CD4-positive, alpha-beta memory T cell (primary cell): ENCODE data around the gene FAM222A. TPM values are rescaled to one million over a fixed set of nuclear protein-coding genes. Genes with fewer than 3 reads are reported as not detected.

Source experiments
- CTCF ChIA-PET: fragments of 350-600 bp; sonication (Branson Sonifier 250); formaldehyde crosslinking; loops from one replicate; lab custom pipeline; 2021; ENCODE audit warnings: inconsistent platforms; ENCODE audit not compliant: partially characterized antibody; lab: Charles Lee
- POLR2A ChIA-PET: fragments of 350-600 bp; sonication (Branson Sonifier 250); formaldehyde crosslinking; loops from one replicate; lab custom pipeline; 2021; ENCODE audit not compliant: partially characterized antibody; lab: Charles Lee
- DNase-seq, 5 donors: peaks; one replicate each; pipeline versions ENCODE4 v3.0.0 to v3.0.0-alpha.2; 2020 to 2022; ENCODE audit warnings: mixed read lengths in 1 of 5
- H3K27ac ChIP-seq: one replicate; pipeline ENCODE4 v1.7.0; 2013; ENCODE audit warnings: low read depth, low read length
- H3K27me3 ChIP-seq: 2 replicates; pipeline ENCODE4 v1.7.0; 2013; ENCODE audit warnings: mild to moderate bottlenecking, low read length, moderate library complexity; ENCODE audit not compliant: insufficient read depth
- H3K36me3 ChIP-seq: 2 replicates; pipeline ENCODE4 v1.7.0; 2013; ENCODE audit warnings: mild to moderate bottlenecking, low read length, moderate library complexity; ENCODE audit not compliant: insufficient read depth
- H3K4me1 ChIP-seq: 2 replicates; pipeline ENCODE4 v1.7.0; 2013; ENCODE audit warnings: mild to moderate bottlenecking, low read length, moderate library complexity; ENCODE audit not compliant: insufficient read depth
- H3K4me3 ChIP-seq, 2 donors: one replicate each; pipeline ENCODE4 v1.7.0; 2013; ENCODE audit warnings: low read length in 2 of 2, mild to moderate bottlenecking in 1 of 2
- H3K9me3 ChIP-seq, 2 donors: one replicate each; pipeline ENCODE4 v1.7.0; 2013; ENCODE audit warnings: low read length in 2 of 2, control low read depth in 1 of 2; ENCODE audit not compliant: control insufficient read depth in 1 of 2
- H3K27ac Mint-ChIP-seq, 7 donors: one replicate each; pipeline ENCODE4 v1.8.0; 2020 to 2021; ENCODE audit warnings: mixed read lengths in 7 of 7, mild to moderate bottlenecking in 6 of 7, inconsistent platforms in 3 of 7, moderate library complexity in 3 of 7
- H3K27me3 Mint-ChIP-seq, 2 donors: one replicate each; pipeline ENCODE4 v1.8.0; 2020 to 2021; ENCODE audit warnings: mixed read lengths in 2 of 2
- H3K36me3 Mint-ChIP-seq, 2 donors: one replicate each; pipeline ENCODE4 v1.8.0; 2020 to 2021; ENCODE audit warnings: mixed read lengths in 2 of 2, inconsistent platforms in 1 of 2, mild to moderate bottlenecking in 1 of 2
- H3K4me1 Mint-ChIP-seq, 4 donors: one replicate each; pipeline ENCODE4 v1.8.0; 2020 to 2021; ENCODE audit warnings: mixed read lengths in 4 of 4, mild to moderate bottlenecking in 1 of 4
- H3K4me3 Mint-ChIP-seq, 8 donors: one replicate each; pipeline ENCODE4 v1.8.0; 2020 to 2021; ENCODE audit warnings: mixed read lengths in 8 of 8, mild to moderate bottlenecking in 7 of 8, moderate library complexity in 6 of 8, inconsistent platforms in 3 of 8
- H3K9me3 Mint-ChIP-seq, 8 donors: one replicate each; pipeline ENCODE4 v1.8.0; 2020 to 2021; ENCODE audit warnings: mixed read lengths in 8 of 8, mild to moderate bottlenecking in 5 of 8, inconsistent platforms in 3 of 8, moderate library complexity in 1 of 8
- intact Hi-C: fragments of 100-400 bp; cut with micrococcal nuclease; formaldehyde crosslinking; loops from one replicate; pipeline ENCODE4 v1.15.1; 2023
- polyA plus RNA-seq, 2 donors: library from polyadenylated mRNA; unstranded; fragments of 300-500 nt; fragmentation: Illumina TruSeq; gene quantifications; one replicate each; pipeline ENCODE4 v1.2.3, GENCODE V29; 2021
- total RNA-seq, 2 experiments: library from RNA; stranded (reverse); gene quantifications; one replicate each; pipeline ENCODE4 v1.2.3, GENCODE V29; 2021

FAM222A gene
- total and polyA plus RNA-seq, 4 experiments from 2014 or later, result 0.25 to 0.69 (median 0.55) TPM; not detected in 1

GRCh38 chr12:109764123-109764522, 50.5 kb downstream of the FAM222A start:
- no peak overlapping the region for H3K27ac Mint-ChIP-seq
- Histone ChIP-seq H3K4me1 (no peaks in the 10 kb centered on the region), H3K27ac (no peak overlapping the region), H3K27me3 (no peaks in the 10 kb centered on the region), H3K9me3 (no peaks in the 10 kb centered on the region), H3K4me3 (no peak overlapping the region), H3K36me3 (no peaks in the 10 kb centered on the region)
- H3K4me3 Mint-ChIP-seq, result no peak overlapping the region
- H3K27me3 Mint-ChIP-seq, result no peaks in the 10 kb centered on the region
- no peak for DNase-seq
- peaks cover 0 to 3% (median 0%) of the 10 kb centered on the region in 8 donors for H3K9me3 Mint-ChIP-seq
- no peaks in the 10 kb centered on the region for H3K36me3 Mint-ChIP-seq
- H3K4me1 Mint-ChIP-seq, result peaks cover 0 to 1% (median 0%) of the 10 kb centered on the region in 4 donors
- POLR2A ChIA-PET, result no interaction called here
- CTCF ChIA-PET, result interaction anchor here (2.3 kb wide), 1 partner anchor 11 kb away, joined by 9 read pairs; no protein-coding TSS in a partner anchor
- intact Hi-C loops, result no loop called here

GRCh38 chr12:109764776-109765445, 51.3 kb downstream of the FAM222A start:
- Histone ChIP-seq H3K27ac (no peak overlapping the region), H3K36me3 (no peaks in the 10 kb centered on the region), H3K4me1 (no peaks in the 10 kb centered on the region), H3K27me3 (no peaks in the 10 kb centered on the region), H3K9me3 (no peaks in the 10 kb centered on the region), H3K4me3 (no peak overlapping the region)
- Mint-ChIP-seq H3K4me3 (no peak overlapping the region), H3K9me3 (peaks cover 0 to 3% (median 0%) of the 10 kb centered on the region in 8 donors), H3K36me3 (no peaks in the 10 kb centered on the region), H3K27me3 (no peaks in the 10 kb centered on the region), H3K4me1 (peaks cover 0 to 1% (median 0%) of the 10 kb centered on the region in 4 donors), H3K27ac (peak overlapping the region in 1 of 7 donors; percentile 37)
- DNase-seq, result no peak
- POLR2A ChIA-PET, result no interaction called here
- CTCF ChIA-PET, result interaction anchor here (2.3 kb wide), 1 partner anchor 10 kb away, joined by 9 read pairs; no protein-coding TSS in a partner anchor
- intact Hi-C loops, result no loop called here

- no peak for DNase-seq
- Mint-ChIP-seq H3K27me3 (no peaks in the 10 kb centered on the region), H3K36me3 (no peaks in the 10 kb centered on the region), H3K9me3 (peaks cover 0 to 3% (median 0%) of the 10 kb centered on the region in 8 donors), H3K27ac (peak overlapping the region in 1 of 7 donors; percentile 37), H3K4me1 (peaks cover 0 to 1% (median 0%) of the 10 kb centered on the region in 4 donors), H3K4me3 (no peak overlapping the region)
- Histone ChIP-seq H3K9me3 (no peaks in the 10 kb centered on the region), H3K36me3 (no peaks in the 10 kb centered on the region), H3K27me3 (no peaks in the 10 kb centered on the region), H3K27ac (no peak overlapping the region), H3K4me1 (no peaks in the 10 kb centered on the region), H3K4me3 (no peak overlapping the region)
- intact Hi-C loops, result no loop called here
- ChIA-PET CTCF (interaction anchor here (2.3 kb wide), 1 partner anchor 9 kb away, joined by 9 read pairs; no protein-coding TSS in a partner anchor), POLR2A (no interaction called here)
Measured at GRCh38 chr12:109765446-109765810, 51.8 kb downstream of the FAM222A start.

DNA sequence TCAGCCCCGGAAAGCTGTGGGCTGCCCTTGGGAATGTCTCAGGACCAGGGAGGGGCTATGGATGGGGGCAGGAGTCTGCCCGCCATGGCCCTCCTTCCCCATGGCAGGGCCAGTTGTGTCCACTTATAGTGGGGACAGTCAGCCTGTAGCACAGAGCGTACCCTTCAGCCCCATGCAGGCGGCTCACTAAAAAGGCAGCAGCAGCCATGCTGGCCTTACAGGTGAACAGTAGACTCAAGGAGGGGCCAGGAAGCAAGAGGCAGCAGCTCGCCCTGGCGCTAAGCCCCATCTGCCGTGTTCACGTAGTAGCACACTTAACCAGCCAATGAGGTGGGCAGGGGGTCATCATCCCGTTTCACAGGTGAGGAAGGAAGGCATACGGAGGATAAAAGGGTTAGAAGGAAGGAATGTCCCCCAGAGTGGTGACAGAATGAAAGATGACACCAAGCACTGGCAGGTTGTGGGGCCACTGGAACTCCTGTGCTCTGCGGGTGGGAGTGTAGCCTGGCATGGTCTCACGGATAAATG, 52.7 kb downstream of the FAM222A start:
- no peak for DNase-seq
- no peak overlapping the region for H3K27ac ChIP-seq
- Mint-ChIP-seq H3K36me3 (no peaks in the 10 kb centered on the region), H3K27ac (no peak overlapping the region), H3K27me3 (no peaks in the 10 kb centered on the region), H3K9me3 (peaks cover 0 to 3% (median 0%) of the 10 kb centered on the region in 8 donors), H3K4me1 (no peaks in the 10 kb centered on the region), H3K4me3 (no peak overlapping the region)
- H3K4me3 ChIP-seq, result no peak overlapping the region
- H3K27me3 ChIP-seq, result no peaks in the 10 kb centered on the region
- intact Hi-C loops, result no loop called here
- H3K36me3 ChIP-seq, result no peaks in the 10 kb centered on the region
- no peaks in the 10 kb centered on the region for H3K9me3 ChIP-seq
- POLR2A ChIA-PET, result no interaction called here
- CTCF ChIA-PET, result interaction anchor here (2.3 kb wide), 1 partner anchor 8 kb away, joined by 9 read pairs; no protein-coding TSS in a partner anchor
- H3K4me1 ChIP-seq, result no peaks in the 10 kb centered on the region

DNA sequence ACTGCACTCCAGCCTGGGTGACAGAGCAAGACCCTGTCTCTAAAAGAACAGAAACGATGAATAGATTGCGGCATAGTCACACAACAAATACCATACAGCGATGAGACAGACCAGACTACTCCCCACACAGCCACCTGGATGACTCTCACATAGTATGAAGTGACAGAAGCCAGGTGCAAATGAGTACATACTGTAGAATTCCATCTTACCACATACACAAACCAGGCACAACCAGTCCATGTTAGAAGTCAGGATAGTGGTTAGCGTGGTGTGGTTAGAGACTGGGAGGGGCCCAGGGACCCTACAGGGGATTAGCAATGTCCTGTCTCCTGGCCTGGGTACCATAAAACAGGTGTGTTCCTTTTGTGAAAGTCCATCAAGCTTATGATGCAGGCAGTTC, 53.8 kb downstream of the FAM222A start:
- POLR2A ChIA-PET, result no interaction called here
- Histone ChIP-seq H3K9me3 (no peaks in the 10 kb centered on the region), H3K27ac (no peak overlapping the region), H3K27me3 (no peaks in the 10 kb centered on the region), H3K4me1 (no peaks in the 10 kb centered on the region), H3K4me3 (no peak overlapping the region), H3K36me3 (no peaks in the 10 kb centered on the region)
- CTCF ChIA-PET, result no interaction called here
- no peak overlapping the region for H3K27ac Mint-ChIP-seq
- H3K36me3 Mint-ChIP-seq, result no peaks in the 10 kb centered on the region
- peaks cover 0 to 3% (median 0%) of the 10 kb centered on the region in 8 donors for H3K9me3 Mint-ChIP-seq
- no peaks in the 10 kb centered on the region for H3K4me1 Mint-ChIP-seq
- no peak for DNase-seq
- no peak overlapping the region for H3K4me3 Mint-ChIP-seq
- H3K27me3 Mint-ChIP-seq, result peaks cover 0 to 1% of the 10 kb centered on the region in 2 donors
- intact Hi-C loops, result no loop called here

DNA sequence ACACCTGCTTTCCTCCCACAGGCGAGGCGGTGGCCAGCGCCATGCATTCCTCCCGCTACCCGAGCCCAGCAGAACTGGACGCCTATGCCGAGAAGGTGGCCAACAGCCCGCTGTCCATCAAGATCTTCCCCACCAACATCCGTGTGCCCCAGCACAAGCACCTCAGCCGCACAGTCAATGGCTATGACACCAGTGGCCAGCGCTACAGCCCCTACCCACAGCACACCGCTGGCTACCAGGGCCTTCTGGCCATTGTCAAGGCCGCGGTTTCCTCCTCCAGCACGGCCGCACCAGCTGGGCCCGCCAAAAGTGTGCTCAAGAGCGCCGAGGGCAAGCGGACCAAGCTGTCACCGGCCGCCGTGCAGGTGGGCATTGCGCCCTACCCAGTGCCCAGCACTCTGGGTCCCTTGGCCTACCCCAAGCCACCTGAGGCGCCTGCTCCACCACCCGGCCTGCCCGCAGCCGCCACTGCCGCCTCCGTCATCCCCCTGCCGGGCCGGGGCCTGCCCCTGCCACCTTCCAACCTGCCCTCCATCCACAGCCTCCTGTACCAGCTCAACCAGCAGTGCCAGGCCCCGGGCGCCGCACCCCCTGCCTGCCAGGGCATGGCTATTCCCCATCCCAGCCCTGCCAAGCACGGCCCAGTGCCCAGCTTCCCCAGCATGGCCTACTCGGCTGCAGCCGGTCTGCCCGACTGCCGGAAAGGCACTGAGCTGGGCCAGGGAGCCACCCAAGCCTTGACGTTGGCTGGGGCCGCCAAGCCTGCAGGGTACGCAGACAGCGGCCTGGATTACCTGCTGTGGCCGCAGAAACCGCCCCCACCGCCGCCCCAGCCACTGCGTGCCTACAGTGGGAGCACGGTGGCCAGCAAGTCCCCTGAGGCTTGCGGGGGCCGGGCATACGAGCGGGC, 54.6 kb downstream of the FAM222A start:
- H3K36me3 ChIP-seq, result no peaks in the 10 kb centered on the region
- H3K27me3 ChIP-seq, result no peaks in the 10 kb centered on the region
- no peak overlapping the region for H3K27ac ChIP-seq
- CTCF ChIA-PET, result no interaction called here
- no peak overlapping the region for H3K27ac Mint-ChIP-seq
- no peak overlapping the region for H3K4me3 Mint-ChIP-seq
- intact Hi-C loops, result no loop called here
- H3K4me1 ChIP-seq, result no peaks in the 10 kb centered on the region
- H3K4me3 ChIP-seq, result no peak overlapping the region
- peaks cover 0 to 2% (median 0%) of the 10 kb centered on the region in 8 donors for H3K9me3 Mint-ChIP-seq
- no peak for DNase-seq
- H3K4me1 Mint-ChIP-seq, result no peaks in the 10 kb centered on the region
- H3K9me3 ChIP-seq, result no peaks in the 10 kb centered on the region
- peaks cover 0 to 3% of the 10 kb centered on the region in 2 donors for H3K27me3 Mint-ChIP-seq
- POLR2A ChIA-PET, result no interaction called here
- H3K36me3 Mint-ChIP-seq, result no peaks in the 10 kb centered on the region
